ENCODE results near the gene KIF6. TPM values are rescaled to one million over a fixed set of nuclear protein-coding genes. Genes with fewer than 3 reads are reported as not detected.

KIF6 gene
- polyA plus RNA-seq, 3 donors, result not detected

GRCh38 chr6:39468385-39468784, 256.8 kb downstream of the KIF6 start:
- no peaks in the 10 kb centered on the region for H3K79me2 ChIP-seq (ENCODE audit: insufficient read depth, low read length)
- H3K9ac ChIP-seq (ENCODE audit: insufficient read depth, low read length, poor library complexity, severe bottlenecking), result no peak overlapping the region
- H3K4me1 ChIP-seq (ENCODE audit: control insufficient read depth in 1 of 2, insufficient read depth in 2 of 2, low read length in 2 of 2), result no peaks in the 10 kb centered on the region
- no peak for DNase-seq
- no peak overlapping the region for H3K27ac Mint-ChIP-seq
- no peaks in the 10 kb centered on the region for H3K9me3 ChIP-seq (replicated peaks in 1 of 2; ENCODE audit: control insufficient read depth in 1 of 2, insufficient read depth in 1 of 2, low read length in 2 of 2)
- H3K9me3 Mint-ChIP-seq, result peaks cover 0 to 6% (median 2%) of the 10 kb centered on the region in 7 donors
- H3K27me3 ChIP-seq (ENCODE audit: control insufficient read depth in 2 of 2, insufficient read depth in 2 of 2, low read length in 2 of 2), result no peaks in the 10 kb centered on the region
- intact Hi-C loops (cut with micrococcal nuclease), result no loop called here
- TF ChIP-seq, protein P1, sequence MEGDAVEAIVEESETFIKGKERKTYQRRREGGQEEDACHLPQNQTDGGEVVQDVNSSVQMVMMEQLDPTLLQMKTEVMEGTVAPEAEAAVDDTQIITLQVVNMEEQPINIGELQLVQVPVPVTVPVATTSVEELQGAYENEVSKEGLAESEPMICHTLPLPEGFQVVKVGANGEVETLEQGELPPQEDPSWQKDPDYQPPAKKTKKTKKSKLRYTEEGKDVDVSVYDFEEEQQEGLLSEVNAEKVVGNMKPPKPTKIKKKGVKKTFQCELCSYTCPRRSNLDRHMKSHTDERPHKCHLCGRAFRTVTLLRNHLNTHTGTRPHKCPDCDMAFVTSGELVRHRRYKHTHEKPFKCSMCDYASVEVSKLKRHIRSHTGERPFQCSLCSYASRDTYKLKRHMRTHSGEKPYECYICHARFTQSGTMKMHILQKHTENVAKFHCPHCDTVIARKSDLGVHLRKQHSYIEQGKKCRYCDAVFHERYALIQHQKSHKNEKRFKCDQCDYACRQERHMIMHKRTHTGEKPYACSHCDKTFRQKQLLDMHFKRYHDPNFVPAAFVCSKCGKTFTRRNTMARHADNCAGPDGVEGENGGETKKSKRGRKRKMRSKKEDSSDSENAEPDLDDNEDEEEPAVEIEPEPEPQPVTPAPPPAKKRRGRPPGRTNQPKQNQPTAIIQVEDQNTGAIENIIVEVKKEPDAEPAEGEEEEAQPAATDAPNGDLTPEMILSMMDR (IDR thresholded peaks at IDR 0.05), result no peak
- no peaks in the 10 kb centered on the region for H3K36me3 ChIP-seq (replicated peaks in 1 of 2; ENCODE audit: control insufficient read depth in 1 of 2, insufficient read depth in 2 of 2, low read length in 2 of 2)
- H3K4me3 Mint-ChIP-seq, result no peak overlapping the region
- no peak overlapping the region for H3K4me3 ChIP-seq (replicated peaks in 1 of 3; ENCODE audit: low read depth in 2 of 3, low read length in 3 of 3)
- H3K27ac ChIP-seq (ENCODE audit: low read depth in 1 of 2, low read length in 2 of 2), result no peak overlapping the region
- H4K20me1 ChIP-seq (ENCODE audit: insufficient read depth, low read length), result no peaks in the 10 kb centered on the region
- H3K27me3 Mint-ChIP-seq (ENCODE audit: low read depth in 3 of 3), result peaks cover 4 to 10% (median 7%) of the 10 kb centered on the region in 3 donors
- H3K4me2 ChIP-seq (replicated peaks; ENCODE audit: extremely low read depth, low read length, poor library complexity, severe bottlenecking), result no peak overlapping the region
- no peaks in the 10 kb centered on the region for H3K4me1 Mint-ChIP-seq
- H3K36me3 Mint-ChIP-seq, result no peaks in the 10 kb centered on the region
- no CpG with 5 or more reads among the region's 1 CpG for WGBS (ENCODE audit: insufficient coverage)
- no peak overlapping the region for H2AFZ ChIP-seq (ENCODE audit: insufficient read depth, low read depth, low read length, poor library complexity, severe bottlenecking)

DNA sequence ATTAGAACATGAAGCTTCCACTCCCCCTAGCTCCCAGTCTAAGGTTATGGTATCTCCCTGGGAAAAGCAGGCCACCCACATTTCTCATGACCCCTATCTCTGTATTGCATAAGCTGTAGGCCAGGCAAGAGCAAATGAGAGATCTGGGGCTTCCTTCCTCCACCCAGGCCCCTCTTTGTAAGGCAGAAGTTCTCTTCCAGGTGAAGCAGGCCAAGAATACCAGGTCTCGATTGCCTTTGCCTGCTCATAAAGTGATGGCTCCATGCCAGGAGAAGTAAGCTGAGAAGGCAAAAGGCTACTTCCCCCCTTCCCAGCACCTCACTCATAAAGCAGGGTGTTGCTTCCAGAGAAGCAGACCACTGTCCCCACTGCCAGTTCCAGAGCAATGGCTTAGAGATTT, 258.6 kb downstream of the KIF6 start:
- no peak overlapping the region for H3K27ac Mint-ChIP-seq
- peaks cover 0 to 6% (median 2%) of the 10 kb centered on the region in 7 donors for H3K9me3 Mint-ChIP-seq
- no peak overlapping the region for H3K9ac ChIP-seq (ENCODE audit: insufficient read depth, low read length, poor library complexity, severe bottlenecking)

More for the DNA sequence above, 258.6 kb downstream of the KIF6 start:
- intact Hi-C loops (cut with micrococcal nuclease), result no loop called here
- DNase-seq, result no peak
- no peak overlapping the region for H2AFZ ChIP-seq (ENCODE audit: insufficient read depth, low read depth, low read length, poor library complexity, severe bottlenecking)
- no peaks in the 10 kb centered on the region for H3K4me1 ChIP-seq (ENCODE audit: control insufficient read depth in 1 of 2, insufficient read depth in 2 of 2, low read length in 2 of 2)
- H3K36me3 ChIP-seq (replicated peaks in 1 of 2; ENCODE audit: control insufficient read depth in 1 of 2, insufficient read depth in 2 of 2, low read length in 2 of 2), result no peaks in the 10 kb centered on the region
- no peaks in the 10 kb centered on the region for H3K9me3 ChIP-seq (replicated peaks in 1 of 2; ENCODE audit: control insufficient read depth in 1 of 2, insufficient read depth in 1 of 2, low read length in 2 of 2)
- Mint-ChIP-seq H3K27me3 (ENCODE audit: low read depth in 3 of 3) (peaks cover 2 to 9% (median 9%) of the 10 kb centered on the region in 3 donors), H3K4me1 (no peaks in the 10 kb centered on the region), H3K4me3 (no peak overlapping the region), H3K36me3 (no peaks in the 10 kb centered on the region)
- 75% methylated on average over 1 of the region's 1 CpG for WGBS (ENCODE audit: insufficient coverage)
- TF ChIP-seq, protein P1 (IDR thresholded peaks at IDR 0.05), result no peak
- H3K4me2 ChIP-seq (replicated peaks; ENCODE audit: extremely low read depth, low read length, poor library complexity, severe bottlenecking), result no peak overlapping the region
- H4K20me1 ChIP-seq (ENCODE audit: insufficient read depth, low read length), result no peaks in the 10 kb centered on the region
- H3K27ac ChIP-seq (ENCODE audit: low read depth in 1 of 2, low read length in 2 of 2), result no peak overlapping the region
- no peak overlapping the region for H3K4me3 ChIP-seq (replicated peaks in 1 of 3; ENCODE audit: low read depth in 2 of 3, low read length in 3 of 3)
- no peaks in the 10 kb centered on the region for H3K27me3 ChIP-seq (ENCODE audit: control insufficient read depth in 2 of 2, insufficient read depth in 2 of 2, low read length in 2 of 2)
- H3K79me2 ChIP-seq (ENCODE audit: insufficient read depth, low read length), result no peaks in the 10 kb centered on the region

All from CD14-positive monocyte (primary cell).